ACC112 (cell line): Measurements from ENCODE around the gene CAMK1.

Experiments
- H2AFZ ChIP-seq: fragments of 200-600 bp; sonication (generic); one replicate; pipeline ENCODE4 v1.6.0; 2017; ENCODE audit warnings: antibody characterized with exemption, low read length; ENCODE audit not compliant: unreplicated experiment
- H3K27ac ChIP-seq: fragments of 200-600 bp; sonication (generic); 2 replicates; pipeline ENCODE4 v1.5.1; 2014; ENCODE audit warnings: low read depth, mild to moderate bottlenecking, antibody characterized with exemption, low read length, moderate library complexity
- H3K27me3 ChIP-seq: fragments of 200-600 bp; sonication (generic); 2 replicates; pipeline ENCODE4 v1.6.1; 2014; ENCODE audit warnings: mild to moderate bottlenecking, antibody characterized with exemption, low read length, moderate library complexity, mixed read lengths; ENCODE audit not compliant: insufficient read depth
- H3K36me3 ChIP-seq: fragments of 200-600 bp; sonication (generic); 2 replicates; pipeline ENCODE4 v1.6.1; 2016; ENCODE audit warnings: mild to moderate bottlenecking, antibody characterized with exemption, low read length, moderate library complexity, mixed read lengths; ENCODE audit not compliant: insufficient read depth
- H3K4me1 ChIP-seq: fragments of 200-600 bp; sonication (generic); one replicate; pipeline ENCODE4 v1.6.1; 2016; ENCODE audit warnings: low read length, mixed read lengths; ENCODE audit not compliant: insufficient read depth, unreplicated experiment, control insufficient read depth
- H3K4me3 ChIP-seq: fragments of 200-600 bp; sonication (generic); 2 replicates; pipeline ENCODE4 v1.5.1; 2014; ENCODE audit warnings: mild to moderate bottlenecking, low read depth, low read length
- H3K79me2 ChIP-seq: fragments of 200-600 bp; sonication (generic); one replicate; pipeline ENCODE4 v1.6.0; 2016; ENCODE audit warnings: low read length; ENCODE audit not compliant: control insufficient read depth, unreplicated experiment, insufficient read depth

The CAMK1 gene

DNA sequence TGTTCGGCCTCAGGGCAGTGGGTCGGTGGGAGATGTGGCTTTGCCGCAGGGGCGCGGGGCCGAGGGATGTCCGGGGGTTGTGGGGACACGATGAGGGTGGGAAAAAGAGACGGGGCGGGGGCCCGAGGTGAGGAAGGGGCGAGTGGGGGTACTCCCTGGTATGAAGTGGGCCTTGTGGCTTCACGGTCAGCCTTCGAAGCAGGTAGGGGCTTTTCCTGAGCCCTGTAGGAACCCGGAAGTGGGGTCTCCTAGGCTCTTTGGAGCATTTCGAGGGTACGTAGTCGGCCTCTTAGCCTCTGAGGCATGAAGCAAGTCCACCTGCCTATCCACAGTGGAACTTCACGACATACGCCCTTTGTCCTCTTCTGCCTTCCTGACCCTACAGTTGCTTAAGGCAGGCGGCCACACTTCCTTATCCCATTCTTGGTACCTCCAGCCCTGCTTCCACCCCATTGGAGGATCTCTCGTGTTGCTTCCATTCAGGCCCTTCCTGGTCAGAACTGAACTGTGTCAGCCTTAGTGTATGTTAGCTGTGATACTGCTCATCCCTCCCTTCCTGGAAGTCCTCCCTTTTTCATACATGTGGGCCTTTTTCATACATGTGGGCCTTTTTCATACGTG lies 23.5 kb upstream of the CAMK1 start:
- H3K27me3 ChIP-seq: no peaks in the 10 kb centered on the region
- peak overlapping the region; percentile 88 for H3K27ac ChIP-seq
- peak overlapping the region; percentile 83 for H3K4me3 ChIP-seq
- peak overlapping the region; percentile 49 for H2AFZ ChIP-seq
- peaks cover 17% of the 10 kb centered on the region for H3K4me1 ChIP-seq
- H3K79me2 ChIP-seq: peaks cover 52% of the 10 kb centered on the region
- peaks cover 11% of the 10 kb centered on the region; the same call in 1 of the 2 replicates for H3K36me3 ChIP-seq

DNA sequence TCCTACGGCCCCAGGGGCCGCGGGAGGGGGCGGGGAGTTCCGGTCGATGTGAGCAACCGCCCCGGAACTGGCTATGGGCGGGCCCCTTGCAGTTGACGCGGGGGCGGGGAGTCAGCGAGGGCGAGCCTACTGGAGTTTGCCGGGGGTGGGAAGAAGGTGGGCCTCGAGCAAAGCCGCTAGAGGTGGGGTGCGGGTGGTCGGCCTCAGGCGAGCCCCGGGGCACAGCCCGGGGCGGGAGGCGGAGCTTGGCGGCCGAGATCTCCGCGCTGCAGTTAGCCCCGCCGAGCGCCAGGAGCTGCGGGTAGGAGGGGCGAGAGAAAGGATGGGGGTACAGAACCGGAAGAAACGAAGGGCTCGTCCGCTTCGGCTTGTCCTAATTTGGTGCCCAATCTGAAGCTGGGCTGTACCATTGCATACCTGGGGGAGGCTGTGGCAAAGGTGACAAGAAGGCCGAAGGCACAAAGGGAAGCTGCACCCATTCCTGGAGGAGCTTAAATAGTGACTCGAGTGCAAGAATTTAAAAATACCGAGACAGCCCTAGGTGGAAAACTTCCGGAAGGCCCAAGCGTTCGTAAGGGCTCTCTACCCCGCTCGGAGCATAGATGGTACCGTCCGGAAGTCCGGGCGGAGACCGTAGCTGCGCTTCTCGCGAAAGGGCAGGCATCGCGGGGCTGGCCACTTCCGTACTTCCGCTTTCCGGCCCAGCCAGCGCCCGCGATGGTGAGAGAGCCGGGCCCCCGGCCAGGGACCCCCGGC lies 22.8 kb upstream of the CAMK1 start, which contains the start of the genes ARPC4 and TADA3:
ARPC4 (plus strand) TSS at position 678 of the 756 bp plus-strand sequence; CDS start at position 718, 40 bp downstream.
TADA3 (minus strand) TSS at position 69 of the 756 bp plus-strand sequence. CDS start 1,007 bp downstream, outside the sequence.
- H3K36me3 ChIP-seq: peaks cover 7% of the 10 kb centered on the region; the same call in 1 of the 2 replicates
- H3K4me1 ChIP-seq: peaks cover 17% of the 10 kb centered on the region
- peak within 1 kb of the TSS; percentile 49 for H2AFZ ChIP-seq
- H3K27ac ChIP-seq: peak within 1 kb of the TSS; percentile 88
- H3K27me3 ChIP-seq: no peaks in the 10 kb centered on the region
- H3K79me2 ChIP-seq: peaks cover 49% of the 10 kb centered on the region
- peak within 1 kb of the TSS; percentile 83 for H3K4me3 ChIP-seq

DNA sequence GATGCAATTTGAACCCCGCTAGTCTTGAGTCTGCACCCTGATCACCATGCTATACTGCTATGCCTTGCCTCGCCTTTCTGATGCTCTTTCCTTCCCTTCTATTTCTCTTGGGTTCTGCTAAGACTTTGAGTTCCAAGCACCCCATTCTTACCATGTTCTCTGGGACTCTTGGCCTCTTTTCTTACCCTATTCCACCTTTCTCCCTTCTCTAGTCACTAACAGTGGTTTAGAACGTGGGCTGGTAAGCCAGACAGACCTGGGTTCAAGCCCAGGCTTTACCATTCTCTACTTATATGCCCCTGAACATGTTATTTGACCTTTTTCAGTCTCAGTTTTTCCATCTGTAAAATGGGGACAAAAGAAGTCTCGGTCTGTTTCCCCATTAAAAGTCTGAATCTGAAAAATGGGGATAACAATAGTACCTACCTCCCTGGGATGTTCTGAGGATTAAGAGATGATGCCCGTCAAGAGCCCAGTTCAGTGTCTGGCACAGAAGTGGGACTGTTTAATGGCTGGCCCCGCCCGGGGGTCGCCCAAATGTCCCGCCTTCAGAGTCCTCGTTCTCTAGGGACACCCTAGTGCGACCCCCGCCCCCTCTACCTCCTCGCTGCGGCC lies 22.1 kb upstream of the CAMK1 start:
- H3K27me3 ChIP-seq: no peaks in the 10 kb centered on the region
- H3K36me3 ChIP-seq: peaks cover under 1% of the 10 kb centered on the region; the same call in 1 of the 2 replicates
- peak overlapping the region; percentile 88 for H3K27ac ChIP-seq
- H2AFZ ChIP-seq: peak overlapping the region; percentile 49
- peaks cover 42% of the 10 kb centered on the region for H3K79me2 ChIP-seq
- peaks cover 17% of the 10 kb centered on the region for H3K4me1 ChIP-seq
- H3K4me3 ChIP-seq: peak overlapping the region; percentile 83

DNA sequence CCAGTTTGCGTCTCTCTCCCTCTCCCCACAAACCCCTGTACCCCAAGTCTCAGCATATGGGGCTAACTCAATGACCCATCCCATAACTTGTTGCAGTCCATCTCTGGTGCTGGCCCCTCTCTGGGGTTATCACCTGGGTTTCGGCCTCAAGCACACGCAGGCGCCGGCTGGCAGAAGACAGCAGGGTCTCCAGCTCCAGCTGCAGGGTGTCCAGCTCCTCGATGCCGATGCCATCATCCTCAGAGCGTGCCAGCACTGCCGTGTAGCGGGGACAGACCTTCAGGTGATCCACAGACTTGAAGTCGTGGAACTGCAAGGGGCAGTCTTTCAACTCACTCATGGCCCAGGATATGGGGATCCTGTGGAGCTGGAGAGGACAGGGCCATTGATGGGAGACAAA lies 21.4 kb upstream of the CAMK1 start:
- peaks cover 37% of the 10 kb centered on the region for H3K79me2 ChIP-seq
- peaks cover 17% of the 10 kb centered on the region for H3K4me1 ChIP-seq
- H2AFZ ChIP-seq: no peak overlapping the region
- H3K27me3 ChIP-seq: no peaks in the 10 kb centered on the region
- no peaks in the 10 kb centered on the region; the same call in 1 of the 2 replicates for H3K36me3 ChIP-seq
- peak overlapping the region; percentile 83; the same call in 1 of the 2 replicates for H3K4me3 ChIP-seq
- H3K27ac ChIP-seq: no peak overlapping the region

DNA sequence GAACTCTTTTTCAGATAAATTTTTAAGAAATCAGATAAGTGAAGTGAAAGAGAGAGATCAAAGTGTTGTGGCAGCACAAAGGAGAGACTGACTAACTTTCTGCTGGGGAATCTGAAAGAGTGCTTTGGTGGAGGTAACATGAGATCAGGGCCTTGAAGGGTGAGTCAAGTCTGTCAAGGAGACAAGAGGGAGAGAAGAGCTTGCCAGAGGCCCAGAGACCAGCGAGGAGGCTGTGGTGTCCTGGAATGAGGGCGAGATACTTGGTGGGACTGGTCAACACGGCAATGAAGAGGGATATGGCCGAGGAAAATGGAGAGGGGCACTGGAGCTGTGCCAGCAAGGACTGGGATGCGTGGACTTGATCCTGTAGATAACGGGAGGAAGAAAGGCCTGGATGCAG lies 18.0 kb upstream of the CAMK1 start:
- no peaks in the 10 kb centered on the region for H3K27me3 ChIP-seq
- no peak overlapping the region for H2AFZ ChIP-seq
- H3K4me3 ChIP-seq: no peak overlapping the region
- peaks cover 12% of the 10 kb centered on the region; the same call in 1 of the 2 replicates for H3K36me3 ChIP-seq
- peaks cover 7% of the 10 kb centered on the region for H3K79me2 ChIP-seq
- H3K27ac ChIP-seq: no peak overlapping the region
- peaks cover 8% of the 10 kb centered on the region for H3K4me1 ChIP-seq

DNA sequence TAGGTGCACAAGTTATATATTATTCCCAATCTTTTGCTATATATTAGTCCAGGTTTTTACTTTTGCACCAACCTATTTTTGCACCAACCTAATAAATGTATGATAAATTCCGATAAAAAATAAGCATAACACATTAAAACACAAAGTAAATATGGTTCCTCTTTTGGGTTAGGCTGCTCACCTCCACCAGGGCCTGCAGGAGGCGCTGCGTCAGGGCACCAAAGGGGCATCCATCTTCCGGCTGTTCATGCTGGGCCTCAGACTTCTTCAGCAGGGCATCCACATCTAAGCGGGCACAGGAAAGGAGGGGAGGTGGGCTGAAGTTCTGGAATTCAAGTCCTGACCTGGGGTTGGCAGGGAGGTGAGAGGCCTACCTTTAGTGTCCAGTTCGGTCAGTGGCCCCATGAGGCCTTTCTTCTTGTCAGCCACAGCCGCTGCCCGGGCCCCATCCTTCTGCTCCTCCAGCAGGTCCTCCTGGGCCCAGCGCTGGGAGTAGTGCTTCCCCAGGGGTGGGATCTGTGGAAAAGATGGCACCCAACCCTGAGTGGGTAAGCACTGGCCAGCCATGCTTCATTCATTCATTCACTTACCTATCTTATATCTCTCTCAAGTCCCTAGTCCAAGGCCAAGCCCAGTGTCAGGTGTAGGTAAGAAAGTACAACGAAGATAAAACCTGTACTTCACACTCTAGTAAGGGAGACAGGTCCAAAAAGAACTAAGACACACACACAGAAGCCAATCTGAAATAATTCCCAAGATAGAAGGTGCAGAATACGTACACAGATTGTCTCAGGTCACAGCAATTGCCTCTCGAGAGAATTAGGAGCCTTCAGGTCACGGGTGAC lies 17.3 kb upstream of the CAMK1 start:
- H3K36me3 ChIP-seq: peaks cover 13% of the 10 kb centered on the region; the same call in 1 of the 2 replicates
- no peaks in the 10 kb centered on the region for H3K27me3 ChIP-seq

DNA sequence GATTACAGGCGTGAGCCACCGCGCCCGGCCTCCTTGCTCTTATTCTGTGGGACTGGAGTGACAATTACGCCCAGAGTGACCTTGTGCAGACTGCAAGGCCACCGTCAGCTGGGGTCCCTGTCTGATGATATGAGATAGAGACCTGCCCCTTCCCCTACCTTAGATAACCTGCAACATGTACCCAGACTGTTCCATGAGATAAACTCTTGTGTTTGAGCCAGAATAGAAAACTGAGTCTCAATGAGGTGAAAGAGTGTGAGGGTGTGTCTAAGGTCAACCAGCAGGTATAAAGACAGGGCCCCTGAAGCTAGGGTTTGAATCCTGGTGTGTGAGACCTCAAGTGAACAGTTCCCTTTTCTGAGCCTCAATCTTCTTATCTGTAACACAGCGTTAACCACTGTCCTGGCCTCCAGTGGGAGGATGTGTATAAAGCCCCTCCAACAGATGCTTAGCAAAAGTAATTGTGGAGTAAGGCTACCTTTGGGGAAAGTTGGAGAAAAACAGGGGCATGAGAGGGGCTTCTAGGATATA lies 16.5 kb upstream of the CAMK1 start:
- H3K27ac ChIP-seq: no peak overlapping the region
- H3K27me3 ChIP-seq: no peaks in the 10 kb centered on the region
- H3K79me2 ChIP-seq: no peaks in the 10 kb centered on the region
- peaks cover 13% of the 10 kb centered on the region; the same call in 1 of the 2 replicates for H3K36me3 ChIP-seq
- H3K4me1 ChIP-seq: peaks cover under 1% of the 10 kb centered on the region
- no peak overlapping the region for H2AFZ ChIP-seq
- H3K4me3 ChIP-seq: no peak overlapping the region

More for the DNA sequence above, 17.3 kb upstream of the CAMK1 start:
- H3K79me2 ChIP-seq: peaks cover 6% of the 10 kb centered on the region
- H2AFZ ChIP-seq: no peak overlapping the region
- H3K27ac ChIP-seq: no peak overlapping the region
- H3K4me3 ChIP-seq: no peak overlapping the region
- peaks cover 8% of the 10 kb centered on the region for H3K4me1 ChIP-seq

DNA sequence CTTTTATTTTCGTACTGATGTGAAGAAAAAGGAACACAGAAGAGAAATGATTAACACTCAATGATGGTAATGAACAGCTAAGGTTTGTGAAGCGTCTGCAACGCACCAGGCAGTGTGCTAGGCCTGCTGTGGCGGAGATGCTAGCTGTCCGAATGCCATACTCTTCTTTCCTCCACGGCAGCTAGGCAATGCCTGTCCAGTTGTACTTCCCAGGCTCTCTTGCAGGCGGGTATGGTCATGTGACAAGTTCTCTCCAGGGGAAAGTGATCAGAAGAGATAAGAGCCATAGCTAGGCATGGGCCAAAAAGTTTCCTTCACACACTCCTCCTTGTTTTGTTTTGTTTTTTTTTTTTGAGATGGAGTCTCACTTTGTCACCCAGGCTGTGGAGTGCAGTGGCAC lies 15.9 kb upstream of the CAMK1 start:
- peaks cover 13% of the 10 kb centered on the region; the same call in 1 of the 2 replicates for H3K36me3 ChIP-seq

DNA sequence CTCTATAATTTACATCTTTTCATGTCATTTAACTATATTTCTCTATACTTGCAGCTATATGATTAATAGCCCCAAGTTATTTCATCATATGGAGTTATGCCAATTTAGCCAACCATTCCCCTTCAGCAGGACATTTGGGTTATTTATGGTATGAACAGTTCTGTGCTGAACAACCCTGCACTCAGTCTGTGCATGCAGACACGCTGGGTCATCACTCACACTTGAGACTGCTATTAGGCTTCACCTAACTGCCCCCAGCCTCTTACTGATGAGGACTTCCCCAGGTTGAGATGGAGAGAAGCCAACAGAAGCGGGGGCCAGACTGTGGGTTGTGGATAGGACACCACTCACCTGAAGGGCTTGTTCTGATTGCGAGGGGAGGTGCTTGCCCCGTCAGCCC lies 15.2 kb upstream of the CAMK1 start:
- Histone ChIP-seq H3K36me3 (peaks cover 13% of the 10 kb centered on the region; the same call in 1 of the 2 replicates), H3K79me2 (no peaks in the 10 kb centered on the region), H3K4me3 (no peak overlapping the region), H3K27me3 (no peaks in the 10 kb centered on the region), H3K4me1 (no peaks in the 10 kb centered on the region), H2AFZ (no peak overlapping the region), H3K27ac (no peak overlapping the region)

More for the DNA sequence above, 15.9 kb upstream of the CAMK1 start:
- Histone ChIP-seq H3K4me1 (no peaks in the 10 kb centered on the region), H3K79me2 (no peaks in the 10 kb centered on the region), H3K27ac (no peak overlapping the region), H3K4me3 (no peak overlapping the region), H2AFZ (no peak overlapping the region), H3K27me3 (no peaks in the 10 kb centered on the region)
